Measurements from ENCODE around the gene HOXC12. TPM values are rescaled to one million over a fixed set of nuclear protein-coding genes. Genes with fewer than 3 reads are reported as not detected.

Gene HOXC12
- not detected in 2 replicates for total RNA-seq

GRCh38 chr12:53954694-53955035 lies at the start of gene HOXC12:
HOXC12 (plus strand) TSS chr12:53954903; CDS start chr12:53954930, 27 bp downstream.
- TF ChIP-seq CTCF (IDR thresholded peaks at IDR 0.05; ENCODE audit: insufficient read depth, low read length, severe bottlenecking), result no peak
- FAIRE-seq, result no peak

GRCh38 chr12:53907103-53907502 lies 47.6 kb upstream of the HOXC12 start:
- peaks cover 5% of the 10 kb centered on the region for H3K27me3 ChIP-seq (ENCODE audit: control insufficient read depth, insufficient read depth, low read length)
- no peaks in the 10 kb centered on the region for H3K36me3 ChIP-seq (ENCODE audit: control insufficient read depth, insufficient read depth, low read length)
- DNase-seq (ENCODE audit: low read depth), result no peak
- no peak overlapping the region for H3K4me3 ChIP-seq (ENCODE audit: low read depth, low read length)
- no peak for FAIRE-seq
- no peak for TF ChIP-seq CTCF (IDR thresholded peaks at IDR 0.05; ENCODE audit: insufficient read depth, low read length, severe bottlenecking)

More at GRCh38 chr12:53954694-53955035, at the start of gene HOXC12:
- Histone ChIP-seq H3K27me3 (ENCODE audit: control insufficient read depth, insufficient read depth, low read length) (peaks cover 86% of the 10 kb centered on the region), H3K4me3 (ENCODE audit: low read depth, low read length) (no peak within 1 kb of the TSS), H3K36me3 (ENCODE audit: control insufficient read depth, insufficient read depth, low read length) (no peaks in the 10 kb centered on the region)
- DNase-seq (ENCODE audit: low read depth), result no peak

GRCh38 chr12:53916788-53917655 lies 37.7 kb upstream of the HOXC12 start:
- Histone ChIP-seq H3K36me3 (ENCODE audit: control insufficient read depth, insufficient read depth, low read length) (no peaks in the 10 kb centered on the region), H3K4me3 (ENCODE audit: low read depth, low read length) (no peak overlapping the region), H3K27me3 (ENCODE audit: control insufficient read depth, insufficient read depth, low read length) (peaks cover 8% of the 10 kb centered on the region)
- no peak for TF ChIP-seq CTCF (IDR thresholded peaks at IDR 0.05; ENCODE audit: insufficient read depth, low read length, severe bottlenecking)
- FAIRE-seq, result no peak
- no peak for DNase-seq (ENCODE audit: low read depth)

DNA sequence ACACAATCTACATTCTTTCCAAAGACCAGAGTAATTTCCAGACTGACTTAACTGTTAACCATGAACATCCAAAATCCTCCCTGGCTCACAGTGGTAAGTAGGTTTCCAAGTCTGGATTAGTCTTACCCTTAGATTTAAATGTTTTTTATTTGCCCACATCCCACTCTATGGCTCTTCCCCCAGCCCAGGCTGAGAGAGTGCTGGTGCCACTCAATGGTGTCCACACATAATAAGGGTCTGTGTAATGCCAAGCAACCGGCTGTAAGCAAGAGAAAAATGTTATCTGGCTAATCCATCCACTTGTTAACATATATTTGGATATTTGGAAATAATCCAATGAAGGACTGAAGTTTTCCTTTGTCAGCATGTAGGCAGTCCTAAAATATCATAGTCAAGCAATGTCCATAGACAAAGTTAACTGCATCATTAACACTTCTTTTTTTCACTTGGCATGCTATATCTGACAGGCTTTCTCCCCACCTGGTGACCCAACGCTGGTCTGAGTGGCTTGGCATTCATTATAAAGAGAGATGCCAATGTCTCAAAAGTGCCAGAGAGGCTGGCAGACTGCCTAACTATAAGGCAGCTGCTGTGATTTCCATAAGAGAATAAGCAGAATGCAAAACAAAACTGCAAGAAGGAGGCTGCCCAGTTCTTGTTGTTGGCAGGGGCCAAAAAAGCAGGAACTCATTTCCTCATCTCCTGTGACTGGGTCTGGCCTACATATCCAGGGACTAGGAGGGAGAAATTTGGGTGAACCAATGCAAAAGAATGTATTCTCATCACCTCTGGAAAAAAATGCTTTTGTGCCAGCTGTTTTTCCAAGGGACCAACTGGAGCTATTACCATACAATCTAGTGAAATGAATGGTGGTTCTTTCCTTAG lies 29.9 kb upstream of the HOXC12 start:
- no peaks in the 10 kb centered on the region for H3K36me3 ChIP-seq (ENCODE audit: control insufficient read depth, insufficient read depth, low read length)
- TF ChIP-seq CTCF (IDR thresholded peaks at IDR 0.05; ENCODE audit: insufficient read depth, low read length, severe bottlenecking), result no peak
- H3K4me3 ChIP-seq (ENCODE audit: low read depth, low read length), result no peak overlapping the region
- peaks cover 54% of the 10 kb centered on the region for H3K27me3 ChIP-seq (ENCODE audit: control insufficient read depth, insufficient read depth, low read length)
- DNase-seq (ENCODE audit: low read depth) (no peak), FAIRE-seq (no peak)

DNA sequence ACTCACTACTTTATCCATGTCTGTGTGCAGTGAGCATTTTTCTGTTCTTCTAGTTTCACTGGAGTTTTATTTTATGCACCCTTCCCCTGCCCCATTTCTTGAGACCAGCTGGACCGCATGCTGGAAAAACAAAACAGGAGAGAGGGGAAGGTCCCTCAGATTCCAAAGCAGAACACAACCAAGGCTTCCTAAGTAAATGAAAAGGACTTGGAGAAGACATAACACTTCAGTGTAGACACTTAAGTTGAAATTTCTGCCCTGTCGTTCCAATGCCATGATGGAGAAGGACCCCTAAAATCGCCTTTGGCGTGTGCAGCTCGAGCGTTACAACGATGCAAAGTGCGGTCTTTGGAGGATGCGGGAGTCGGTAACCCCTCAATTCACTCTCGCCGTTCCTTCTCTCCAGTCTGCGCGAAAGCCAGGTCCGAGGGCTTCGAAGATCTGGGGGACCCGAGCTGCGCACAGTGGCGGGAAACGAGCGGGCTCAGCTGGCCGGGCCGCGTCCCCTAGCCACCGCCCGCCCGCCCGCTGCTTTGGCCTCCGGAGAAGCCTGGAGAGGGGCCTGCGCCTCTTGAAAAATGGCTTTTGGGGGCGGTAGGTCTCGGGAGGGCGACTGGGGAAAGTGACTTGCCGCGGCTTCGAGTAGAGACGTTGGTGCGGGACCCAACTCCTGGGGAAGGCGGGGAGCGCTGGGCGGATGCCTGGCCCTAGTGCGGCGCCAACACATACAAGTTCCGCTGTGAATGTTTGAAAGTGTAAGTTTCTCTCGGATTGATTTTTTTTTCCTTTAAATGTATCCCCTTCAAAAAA lies 27.3 kb upstream of the HOXC12 start:
- peaks cover 67% of the 10 kb centered on the region for H3K27me3 ChIP-seq (ENCODE audit: control insufficient read depth, insufficient read depth, low read length)
- FAIRE-seq (no peak), DNase-seq (ENCODE audit: low read depth) (no peak)
- no peak overlapping the region for H3K4me3 ChIP-seq (ENCODE audit: low read depth, low read length)
- H3K36me3 ChIP-seq (ENCODE audit: control insufficient read depth, insufficient read depth, low read length), result no peaks in the 10 kb centered on the region
- no peak for TF ChIP-seq CTCF (IDR thresholded peaks at IDR 0.05; ENCODE audit: insufficient read depth, low read length, severe bottlenecking)

Measured in bronchial epithelial cell (primary cell).